GM23338 (cell line): ENCODE data around the gene CEP131. TPM values are rescaled to one million over a fixed set of nuclear protein-coding genes. Genes with fewer than 3 reads are reported as not detected.

Experiments used
- ATAC-seq: fragments of 200-7000 bp; cut with Tn5 transposase; 3 replicates; pipeline ENCODE4 v1.9.1; 2020
- DNase-seq: peaks from one replicate; pipeline ENCODE4 v3.0.0-alpha.2; 2015; ENCODE audit warnings: low spot score
- H2AFZ ChIP-seq: fragments of 200-600 bp; sonication (generic); 2 replicates; pipeline ENCODE4 v1.8.0; 2016; ENCODE audit warnings: antibody characterized with exemption, mild to moderate bottlenecking, moderate library complexity
- H3F3A ChIP-seq: fragments of 200-600 bp; sonication (generic); replicated peaks from 2 replicates; pipeline ENCODE4 v1.8.0; 2017; ENCODE audit warnings: antibody characterized with exemption, mixed run types, low read depth
- H3K27ac ChIP-seq: fragments of 200-600 bp; sonication (generic); 2 replicates; pipeline ENCODE4 v1.6.1; 2016; ENCODE audit warnings: low read depth
- H3K27me3 ChIP-seq: fragments of 200-600 bp; sonication (generic); 2 replicates; pipeline ENCODE4 v1.8.0; 2016; ENCODE audit warnings: mild to moderate bottlenecking, mixed run types, moderate library complexity; ENCODE audit not compliant: insufficient read depth
- H3K36me3 ChIP-seq: fragments of 200-600 bp; sonication (generic); 2 replicates; pipeline ENCODE4 v1.8.0; 2016; ENCODE audit warnings: mild to moderate bottlenecking; ENCODE audit not compliant: insufficient read depth
- H3K4me1 ChIP-seq: fragments of 200-600 bp; sonication (generic); 2 replicates; pipeline ENCODE4 v1.8.0; 2016; ENCODE audit warnings: mild to moderate bottlenecking, moderate library complexity; ENCODE audit not compliant: insufficient read depth
- H3K4me2 ChIP-seq: fragments of 200-600 bp; sonication (generic); 2 replicates; pipeline ENCODE4 v1.7.1; 2017; ENCODE audit warnings: mixed run types
- H3K4me3 ChIP-seq: fragments of 200-600 bp; sonication (generic); 2 replicates; pipeline ENCODE4 v1.6.1; 2016; ENCODE audit warnings: mixed run types
- H3K79me2 ChIP-seq: fragments of 200-600 bp; sonication (generic); replicated peaks from 2 replicates; pipeline ENCODE4 v1.8.0; 2017; ENCODE audit warnings: mild to moderate bottlenecking; ENCODE audit not compliant: insufficient read depth
- H3K9me2 ChIP-seq: fragments of 200-600 bp; sonication (generic); 2 replicates; pipeline ENCODE4 v1.8.0; 2017; ENCODE audit not compliant: insufficient read depth
- H4K20me1 ChIP-seq: fragments of 200-600 bp; sonication (generic); replicated peaks from 2 replicates; pipeline ENCODE4 v1.8.0; 2017; ENCODE audit warnings: mild to moderate bottlenecking; ENCODE audit not compliant: insufficient read depth
- H3K27ac Mint-ChIP-seq: 2 replicates; pipeline ENCODE4 v1.8.0; 2020; ENCODE audit warnings: inconsistent platforms, mild to moderate bottlenecking, moderate library complexity, mixed read lengths
- H3K27me3 Mint-ChIP-seq: 3 replicates; pipeline ENCODE4 v1.8.0; 2022; ENCODE audit warnings: low read depth, mild to moderate bottlenecking, moderate library complexity, mixed read lengths, inconsistent platforms; ENCODE audit not compliant: insufficient read depth, poor library complexity
- H3K36me3 Mint-ChIP-seq: 3 replicates; pipeline ENCODE4 v1.8.0; 2021; ENCODE audit warnings: low read depth, mild to moderate bottlenecking, inconsistent platforms, moderate library complexity, mixed read lengths
- H3K4me1 Mint-ChIP-seq: 3 replicates; pipeline ENCODE4 v1.8.0; 2020; ENCODE audit warnings: mild to moderate bottlenecking, inconsistent platforms, mixed read lengths
- H3K4me3 Mint-ChIP-seq: 3 replicates; pipeline ENCODE4 v1.8.0; 2021; ENCODE audit warnings: moderate library complexity, mild to moderate bottlenecking, inconsistent platforms, mixed read lengths
- H3K9me3 Mint-ChIP-seq: 3 replicates; pipeline ENCODE4 v1.8.0; 2020; ENCODE audit warnings: moderate library complexity, mild to moderate bottlenecking, inconsistent platforms, mixed read lengths
- CREB1 ChIP-seq: fragments of 250-450 bp; sonication (Bioruptor Pico); IDR thresholded peaks from 2 replicates; pipeline ENCODE4 v1.5.0; 2020; ENCODE audit warnings: low read depth, mild to moderate bottlenecking, moderate library complexity
- ETS1 ChIP-seq: IDR thresholded peaks from 2 replicates; pipeline ENCODE4 v1.6.1; 2016; ENCODE audit warnings: antibody characterized with exemption
- EZH2phosphoT487 ChIP-seq: fragments of 200-600 bp; sonication (generic); IDR thresholded peaks from one replicate; pipeline ENCODE4 v1.8.1; 2018; ENCODE audit warnings: antibody characterized with exemption; ENCODE audit not compliant: unreplicated experiment
- NANOG ChIP-seq: IDR thresholded peaks from 2 replicates; pipeline ENCODE4 v1.6.1; 2016; ENCODE audit warnings: antibody characterized with exemption, borderline replicate concordance
- POLR2AphosphoS5 ChIP-seq: IDR thresholded peaks from 2 replicates; pipeline ENCODE4 v1.6.1; 2016; ENCODE audit warnings: antibody characterized with exemption, low read depth
- ZNF114 ChIP-seq: fragments of 250-450 bp; sonication (Bioruptor Pico); IDR thresholded peaks from 2 replicates; pipeline ENCODE4 v1.5.0; 2020; ENCODE audit warnings: mild to moderate bottlenecking, moderate library complexity
- ZNF331 ChIP-seq: fragments of 250-450 bp; sonication (Bioruptor Pico); IDR thresholded peaks from 2 replicates; pipeline ENCODE4 v1.5.0; 2020; ENCODE audit warnings: low read depth, mild to moderate bottlenecking, moderate library complexity
- polyA plus RNA-seq: library from polyadenylated mRNA; unstranded; fragments of >200 nt; fragmentation: Nextera tagmentation; extraction: Ambion mirVana; gene quantifications from 2 replicates; pipeline ENCODE4 v1.2.1, GENCODE V29; 2016
- total RNA-seq: library from RNA; depleted of rRNA; stranded (reverse); fragments of >200 nt; shearing (Covaris generic); gene quantifications from 2 replicates; pipeline ENCODE4 v1.2.3, GENCODE V29; 2014
- TF ChIP-seq, protein P1 (sequence below): IDR thresholded peaks from one replicate; pipeline ENCODE4 v1.6.1; 2018; ENCODE audit warnings: antibody characterized with exemption; ENCODE audit not compliant: unreplicated experiment
- TF ChIP-seq, protein P2 (sequence below): fragments of 250-450 bp; sonication (Bioruptor Pico); IDR thresholded peaks from 2 replicates; pipeline ENCODE4 v1.5.0; 2020; ENCODE audit warnings: mild to moderate bottlenecking, moderate library complexity
- TF ChIP-seq, protein P3 (sequence below), 2 experiments: fragments of 200-600 bp in 1 of 2; sonication (generic) in 1 of 2; conservative IDR thresholded peaks; 2 replicates each; pipeline versions ENCODE4 v1.5.1 to v1.6.1; 2016 to 2017; ENCODE audit warnings: antibody characterized with exemption in 2 of 2, low read depth in 2 of 2, mild to moderate bottlenecking in 2 of 2, moderate library complexity in 1 of 2

CEP131 gene
- total and polyA plus RNA-seq, 2 experiments from 2014 or later = 26.8 to 35.5 TPM

- TF ChIP-seq ETS1 = no peak
- no peak for TF ChIP-seq ZNF114 (CRISPR knock-in tag)
- TF ChIP-seq, protein P1, sequence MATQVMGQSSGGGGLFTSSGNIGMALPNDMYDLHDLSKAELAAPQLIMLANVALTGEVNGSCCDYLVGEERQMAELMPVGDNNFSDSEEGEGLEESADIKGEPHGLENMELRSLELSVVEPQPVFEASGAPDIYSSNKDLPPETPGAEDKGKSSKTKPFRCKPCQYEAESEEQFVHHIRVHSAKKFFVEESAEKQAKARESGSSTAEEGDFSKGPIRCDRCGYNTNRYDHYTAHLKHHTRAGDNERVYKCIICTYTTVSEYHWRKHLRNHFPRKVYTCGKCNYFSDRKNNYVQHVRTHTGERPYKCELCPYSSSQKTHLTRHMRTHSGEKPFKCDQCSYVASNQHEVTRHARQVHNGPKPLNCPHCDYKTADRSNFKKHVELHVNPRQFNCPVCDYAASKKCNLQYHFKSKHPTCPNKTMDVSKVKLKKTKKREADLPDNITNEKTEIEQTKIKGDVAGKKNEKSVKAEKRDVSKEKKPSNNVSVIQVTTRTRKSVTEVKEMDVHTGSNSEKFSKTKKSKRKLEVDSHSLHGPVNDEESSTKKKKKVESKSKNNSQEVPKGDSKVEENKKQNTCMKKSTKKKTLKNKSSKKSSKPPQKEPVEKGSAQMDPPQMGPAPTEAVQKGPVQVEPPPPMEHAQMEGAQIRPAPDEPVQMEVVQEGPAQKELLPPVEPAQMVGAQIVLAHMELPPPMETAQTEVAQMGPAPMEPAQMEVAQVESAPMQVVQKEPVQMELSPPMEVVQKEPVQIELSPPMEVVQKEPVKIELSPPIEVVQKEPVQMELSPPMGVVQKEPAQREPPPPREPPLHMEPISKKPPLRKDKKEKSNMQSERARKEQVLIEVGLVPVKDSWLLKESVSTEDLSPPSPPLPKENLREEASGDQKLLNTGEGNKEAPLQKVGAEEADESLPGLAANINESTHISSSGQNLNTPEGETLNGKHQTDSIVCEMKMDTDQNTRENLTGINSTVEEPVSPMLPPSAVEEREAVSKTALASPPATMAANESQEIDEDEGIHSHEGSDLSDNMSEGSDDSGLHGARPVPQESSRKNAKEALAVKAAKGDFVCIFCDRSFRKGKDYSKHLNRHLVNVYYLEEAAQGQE = no peak
- TF ChIP-seq POLR2AphosphoS5 = no peak
- TF ChIP-seq EZH2phosphoT487 = no peak
Measured at GRCh38 chr17:81222620-81222905, 202 bp downstream of the CEP131 start (continued).

DNA sequence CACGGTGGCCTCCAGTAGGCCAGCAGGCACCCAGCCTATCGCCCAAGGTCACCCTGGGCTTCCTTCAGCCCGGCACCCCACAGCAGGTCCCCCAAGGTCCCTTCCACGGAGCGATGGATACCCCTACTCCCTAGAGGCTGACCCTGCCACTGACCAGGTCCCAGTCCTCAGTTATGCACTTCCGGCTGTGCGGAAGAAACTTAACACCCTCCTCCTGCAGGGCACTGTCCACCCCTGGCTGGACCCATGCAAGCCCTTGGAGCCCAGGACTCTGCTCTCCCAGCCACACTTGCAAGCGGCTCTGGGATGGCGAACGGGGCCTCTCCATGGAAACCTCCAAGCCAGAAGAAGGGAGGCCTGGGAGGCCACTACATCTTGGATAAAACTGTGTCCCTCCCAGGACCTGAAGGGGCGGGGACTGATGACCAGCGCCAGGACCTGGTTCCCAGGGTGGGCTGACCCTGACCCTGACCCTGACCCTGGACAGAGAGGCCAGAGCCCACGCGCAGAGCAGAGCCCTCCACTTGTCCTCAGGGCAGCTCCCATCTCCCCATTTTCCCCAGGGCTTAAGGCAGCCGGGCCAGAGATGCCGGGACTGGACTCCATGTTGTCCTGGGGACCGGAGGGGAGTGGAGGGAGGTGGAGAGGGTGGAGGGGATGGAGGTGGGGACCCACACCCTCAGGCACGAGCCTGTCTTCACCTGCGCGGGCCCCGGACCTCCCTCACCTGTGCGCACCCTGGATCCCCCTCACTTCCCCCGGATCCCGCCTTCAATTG, 734 bp downstream of the CEP131 start:
- H3K27me3 ChIP-seq = 0 out of 2 replicates have a peak, but pooled peaks cover 3% of the 10 kb centered on the region
- H3K36me3 Mint-ChIP-seq = no peaks in the 10 kb centered on the region; the same call in 1 of the 3 replicates
- no peaks in the 10 kb centered on the region; the same call in 2 of the 3 replicates for H3K9me3 Mint-ChIP-seq
- peaks cover 14% of the 10 kb centered on the region for H3K4me1 ChIP-seq
- H4K20me1 ChIP-seq = no peaks in the 10 kb centered on the region; the same call in 1 of the 2 replicates
- ATAC-seq (peak; percentile 12), DNase-seq (no peak)
- H3K4me2 ChIP-seq = peak overlapping the region; percentile 89
- H3K36me3 ChIP-seq = no peaks in the 10 kb centered on the region
- H3F3A ChIP-seq = no peaks in the 10 kb centered on the region
- H3K27me3 Mint-ChIP-seq = peaks cover 4% of the 10 kb centered on the region
- no peaks in the 10 kb centered on the region for H3K9me2 ChIP-seq
- H3K79me2 ChIP-seq = peaks cover 23% of the 10 kb centered on the region
- peak overlapping the region; percentile 93 for H3K4me3 ChIP-seq
- no peak overlapping the region for H3K27ac Mint-ChIP-seq
- H3K27ac ChIP-seq = no peak overlapping the region
- H3K4me3 Mint-ChIP-seq = peak overlapping the region; percentile 76
- peaks cover 15% of the 10 kb centered on the region for H3K4me1 Mint-ChIP-seq
- H2AFZ ChIP-seq = no peak overlapping the region
- TF ChIP-seq NANOG = no peak
- TF ChIP-seq, protein P2, sequence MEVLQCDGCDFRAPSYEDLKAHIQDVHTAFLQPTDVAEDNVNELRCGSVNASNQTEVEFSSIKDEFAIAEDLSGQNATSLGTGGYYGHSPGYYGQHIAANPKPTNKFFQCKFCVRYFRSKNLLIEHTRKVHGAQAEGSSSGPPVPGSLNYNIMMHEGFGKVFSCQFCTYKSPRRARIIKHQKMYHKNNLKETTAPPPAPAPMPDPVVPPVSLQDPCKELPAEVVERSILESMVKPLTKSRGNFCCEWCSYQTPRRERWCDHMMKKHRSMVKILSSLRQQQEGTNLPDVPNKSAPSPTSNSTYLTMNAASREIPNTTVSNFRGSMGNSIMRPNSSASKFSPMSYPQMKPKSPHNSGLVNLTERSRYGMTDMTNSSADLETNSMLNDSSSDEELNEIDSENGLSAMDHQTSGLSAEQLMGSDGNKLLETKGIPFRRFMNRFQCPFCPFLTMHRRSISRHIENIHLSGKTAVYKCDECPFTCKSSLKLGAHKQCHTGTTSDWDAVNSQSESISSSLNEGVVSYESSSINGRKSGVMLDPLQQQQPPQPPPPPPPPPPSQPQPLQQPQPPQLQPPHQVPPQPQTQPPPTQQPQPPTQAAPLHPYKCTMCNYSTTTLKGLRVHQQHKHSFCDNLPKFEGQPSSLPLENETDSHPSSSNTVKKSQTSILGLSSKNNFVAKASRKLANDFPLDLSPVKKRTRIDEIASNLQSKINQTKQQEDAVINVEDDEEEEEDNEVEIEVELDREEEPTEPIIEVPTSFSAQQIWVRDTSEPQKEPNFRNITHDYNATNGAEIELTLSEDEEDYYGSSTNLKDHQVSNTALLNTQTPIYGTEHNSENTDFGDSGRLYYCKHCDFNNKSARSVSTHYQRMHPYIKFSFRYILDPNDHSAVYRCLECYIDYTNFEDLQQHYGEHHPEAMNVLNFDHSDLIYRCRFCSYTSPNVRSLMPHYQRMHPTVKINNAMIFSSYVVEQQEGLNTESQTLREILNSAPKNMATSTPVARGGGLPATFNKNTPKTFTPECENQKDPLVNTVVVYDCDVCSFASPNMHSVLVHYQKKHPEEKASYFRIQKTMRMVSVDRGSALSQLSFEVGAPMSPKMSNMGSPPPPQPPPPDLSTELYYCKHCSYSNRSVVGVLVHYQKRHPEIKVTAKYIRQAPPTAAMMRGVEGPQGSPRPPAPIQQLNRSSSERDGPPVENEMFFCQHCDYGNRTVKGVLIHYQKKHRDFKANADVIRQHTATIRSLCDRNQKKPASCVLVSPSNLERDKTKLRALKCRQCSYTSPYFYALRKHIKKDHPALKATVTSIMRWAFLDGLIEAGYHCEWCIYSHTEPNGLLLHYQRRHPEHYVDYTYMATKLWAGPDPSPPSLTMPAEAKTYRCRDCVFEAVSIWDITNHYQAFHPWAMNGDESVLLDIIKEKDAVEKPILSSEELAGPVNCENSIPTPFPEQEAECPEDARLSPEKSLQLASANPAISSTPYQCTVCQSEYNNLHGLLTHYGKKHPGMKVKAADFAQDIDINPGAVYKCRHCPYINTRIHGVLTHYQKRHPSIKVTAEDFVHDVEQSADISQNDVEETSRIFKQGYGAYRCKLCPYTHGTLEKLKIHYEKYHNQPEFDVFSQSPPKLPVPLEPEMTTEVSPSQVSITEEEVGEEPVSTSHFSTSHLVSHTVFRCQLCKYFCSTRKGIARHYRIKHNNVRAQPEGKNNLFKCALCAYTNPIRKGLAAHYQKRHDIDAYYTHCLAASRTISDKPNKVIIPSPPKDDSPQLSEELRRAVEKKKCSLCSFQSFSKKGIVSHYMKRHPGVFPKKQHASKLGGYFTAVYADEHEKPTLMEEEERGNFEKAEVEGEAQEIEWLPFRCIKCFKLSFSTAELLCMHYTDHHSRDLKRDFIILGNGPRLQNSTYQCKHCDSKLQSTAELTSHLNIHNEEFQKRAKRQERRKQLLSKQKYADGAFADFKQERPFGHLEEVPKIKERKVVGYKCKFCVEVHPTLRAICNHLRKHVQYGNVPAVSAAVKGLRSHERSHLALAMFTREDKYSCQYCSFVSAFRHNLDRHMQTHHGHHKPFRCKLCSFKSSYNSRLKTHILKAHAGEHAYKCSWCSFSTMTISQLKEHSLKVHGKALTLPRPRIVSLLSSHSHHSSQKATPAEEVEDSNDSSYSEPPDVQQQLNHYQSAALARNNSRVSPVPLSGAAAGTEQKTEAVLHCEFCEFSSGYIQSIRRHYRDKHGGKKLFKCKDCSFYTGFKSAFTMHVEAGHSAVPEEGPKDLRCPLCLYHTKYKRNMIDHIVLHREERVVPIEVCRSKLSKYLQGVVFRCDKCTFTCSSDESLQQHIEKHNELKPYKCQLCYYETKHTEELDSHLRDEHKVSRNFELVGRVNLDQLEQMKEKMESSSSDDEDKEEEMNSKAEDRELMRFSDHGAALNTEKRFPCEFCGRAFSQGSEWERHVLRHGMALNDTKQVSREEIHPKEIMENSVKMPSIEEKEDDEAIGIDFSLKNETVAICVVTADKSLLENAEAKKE (CRISPR knock-in tag) = no peak
- no peak for TF ChIP-seq POLR2AphosphoS5
- TF ChIP-seq CREB1 = no peak
- no peak for TF ChIP-seq ZNF331 (CRISPR knock-in tag)
- TF ChIP-seq, protein P3, sequence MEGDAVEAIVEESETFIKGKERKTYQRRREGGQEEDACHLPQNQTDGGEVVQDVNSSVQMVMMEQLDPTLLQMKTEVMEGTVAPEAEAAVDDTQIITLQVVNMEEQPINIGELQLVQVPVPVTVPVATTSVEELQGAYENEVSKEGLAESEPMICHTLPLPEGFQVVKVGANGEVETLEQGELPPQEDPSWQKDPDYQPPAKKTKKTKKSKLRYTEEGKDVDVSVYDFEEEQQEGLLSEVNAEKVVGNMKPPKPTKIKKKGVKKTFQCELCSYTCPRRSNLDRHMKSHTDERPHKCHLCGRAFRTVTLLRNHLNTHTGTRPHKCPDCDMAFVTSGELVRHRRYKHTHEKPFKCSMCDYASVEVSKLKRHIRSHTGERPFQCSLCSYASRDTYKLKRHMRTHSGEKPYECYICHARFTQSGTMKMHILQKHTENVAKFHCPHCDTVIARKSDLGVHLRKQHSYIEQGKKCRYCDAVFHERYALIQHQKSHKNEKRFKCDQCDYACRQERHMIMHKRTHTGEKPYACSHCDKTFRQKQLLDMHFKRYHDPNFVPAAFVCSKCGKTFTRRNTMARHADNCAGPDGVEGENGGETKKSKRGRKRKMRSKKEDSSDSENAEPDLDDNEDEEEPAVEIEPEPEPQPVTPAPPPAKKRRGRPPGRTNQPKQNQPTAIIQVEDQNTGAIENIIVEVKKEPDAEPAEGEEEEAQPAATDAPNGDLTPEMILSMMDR (conservative IDR thresholded peaks at IDR 0.05; ENCODE audit: low read depth in 2 of 2) = no peak
